Measurements from ENCODE around the gene ACTL8. TPM values are rescaled to one million over a fixed set of nuclear protein-coding genes. Genes with fewer than 3 reads are reported as not detected.

The ACTL8 gene
- total RNA-seq, 1 donor from 2014 or later = not detected

GRCh38 chr1:17777818-17778217 lies 22.7 kb downstream of the ACTL8 start:
- DNase-seq (ENCODE audit: low spot score) = no peak

GRCh38 chr1:17780916-17781315 lies 25.8 kb downstream of the ACTL8 start:
- DNase-seq (ENCODE audit: low spot score) = no peak
- Mint-ChIP-seq H3K27me3 (ENCODE audit: low read depth) (peaks cover 25% of the 10 kb centered on the region), H3K9me3 (ENCODE audit: low read depth) (peaks cover 5% of the 10 kb centered on the region), H3K27ac (ENCODE audit: unreplicated experiment) (no peak overlapping the region), H3K4me1 (ENCODE audit: low read depth) (no peaks in the 10 kb centered on the region), H3K4me3 (ENCODE audit: unreplicated experiment) (no peak overlapping the region), H3K36me3 (ENCODE audit: low read depth) (no peaks in the 10 kb centered on the region)
- TF ChIP-seq, protein P1, sequence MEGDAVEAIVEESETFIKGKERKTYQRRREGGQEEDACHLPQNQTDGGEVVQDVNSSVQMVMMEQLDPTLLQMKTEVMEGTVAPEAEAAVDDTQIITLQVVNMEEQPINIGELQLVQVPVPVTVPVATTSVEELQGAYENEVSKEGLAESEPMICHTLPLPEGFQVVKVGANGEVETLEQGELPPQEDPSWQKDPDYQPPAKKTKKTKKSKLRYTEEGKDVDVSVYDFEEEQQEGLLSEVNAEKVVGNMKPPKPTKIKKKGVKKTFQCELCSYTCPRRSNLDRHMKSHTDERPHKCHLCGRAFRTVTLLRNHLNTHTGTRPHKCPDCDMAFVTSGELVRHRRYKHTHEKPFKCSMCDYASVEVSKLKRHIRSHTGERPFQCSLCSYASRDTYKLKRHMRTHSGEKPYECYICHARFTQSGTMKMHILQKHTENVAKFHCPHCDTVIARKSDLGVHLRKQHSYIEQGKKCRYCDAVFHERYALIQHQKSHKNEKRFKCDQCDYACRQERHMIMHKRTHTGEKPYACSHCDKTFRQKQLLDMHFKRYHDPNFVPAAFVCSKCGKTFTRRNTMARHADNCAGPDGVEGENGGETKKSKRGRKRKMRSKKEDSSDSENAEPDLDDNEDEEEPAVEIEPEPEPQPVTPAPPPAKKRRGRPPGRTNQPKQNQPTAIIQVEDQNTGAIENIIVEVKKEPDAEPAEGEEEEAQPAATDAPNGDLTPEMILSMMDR (IDR thresholded peaks at IDR 0.05) = no peak

More at GRCh38 chr1:17777818-17778217, 22.7 kb downstream of the ACTL8 start:
- H3K4me3 Mint-ChIP-seq (ENCODE audit: unreplicated experiment) = no peak overlapping the region
- no peak overlapping the region for H3K27ac Mint-ChIP-seq (ENCODE audit: unreplicated experiment)
- H3K27me3 Mint-ChIP-seq (ENCODE audit: low read depth) = peaks cover 24% of the 10 kb centered on the region
- no peaks in the 10 kb centered on the region for H3K36me3 Mint-ChIP-seq (ENCODE audit: low read depth)
- H3K4me1 Mint-ChIP-seq (ENCODE audit: low read depth) = no peaks in the 10 kb centered on the region
- H3K9me3 Mint-ChIP-seq (ENCODE audit: low read depth) = peaks cover 5% of the 10 kb centered on the region
- TF ChIP-seq, protein P1 (IDR thresholded peaks at IDR 0.05) = no peak

DNA sequence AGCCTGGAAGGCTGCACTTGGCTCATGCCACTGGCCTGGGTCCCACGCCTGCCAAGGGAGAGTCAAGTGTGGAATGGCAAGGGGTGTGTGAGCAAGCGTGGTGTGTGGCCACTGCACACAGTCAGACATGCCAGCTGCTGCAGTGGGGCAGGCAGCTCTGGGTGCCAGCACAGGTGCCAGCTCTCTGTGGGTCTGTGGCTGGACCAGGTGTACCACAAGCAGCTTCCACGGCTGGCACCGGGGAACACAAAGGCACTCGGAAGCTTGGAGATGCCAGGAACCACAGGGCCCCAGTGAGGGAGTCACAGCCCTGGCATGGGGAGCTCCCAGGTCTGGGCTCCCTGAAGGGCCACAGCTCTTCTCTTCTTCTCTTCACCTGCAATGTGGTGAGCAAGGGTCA lies 34.8 kb downstream of the ACTL8 start:
- no peaks in the 10 kb centered on the region for H3K9me3 Mint-ChIP-seq (ENCODE audit: low read depth)
- H3K27me3 Mint-ChIP-seq (ENCODE audit: low read depth) = peaks cover 36% of the 10 kb centered on the region
- no peak overlapping the region for H3K27ac Mint-ChIP-seq (ENCODE audit: unreplicated experiment)
- TF ChIP-seq, protein P1 (IDR thresholded peaks at IDR 0.05) = no peak
- H3K36me3 Mint-ChIP-seq (ENCODE audit: low read depth) = peaks cover 2% of the 10 kb centered on the region
- H3K4me1 Mint-ChIP-seq (ENCODE audit: low read depth) = no peaks in the 10 kb centered on the region
- no peak overlapping the region for H3K4me3 Mint-ChIP-seq (ENCODE audit: unreplicated experiment)
- DNase-seq (ENCODE audit: low spot score) = no peak

GRCh38 chr1:17790383-17791054 lies 35.4 kb downstream of the ACTL8 start:
- Mint-ChIP-seq H3K27ac (ENCODE audit: unreplicated experiment) (no peak overlapping the region), H3K27me3 (ENCODE audit: low read depth) (peaks cover 37% of the 10 kb centered on the region), H3K4me1 (ENCODE audit: low read depth) (no peaks in the 10 kb centered on the region), H3K9me3 (ENCODE audit: low read depth) (no peaks in the 10 kb centered on the region), H3K4me3 (ENCODE audit: unreplicated experiment) (no peak overlapping the region), H3K36me3 (ENCODE audit: low read depth) (peaks cover 2% of the 10 kb centered on the region)
- DNase-seq (ENCODE audit: low spot score) = no peak
- TF ChIP-seq, protein P1 (IDR thresholded peaks at IDR 0.05) = no peak

GRCh38 chr1:17791055-17791390 lies 35.9 kb downstream of the ACTL8 start:
- no peak overlapping the region for H3K4me3 Mint-ChIP-seq (ENCODE audit: unreplicated experiment)

More at GRCh38 chr1:17791055-17791390, 35.9 kb downstream of the ACTL8 start:
- DNase-seq (ENCODE audit: low spot score) = no peak
- no peaks in the 10 kb centered on the region for H3K9me3 Mint-ChIP-seq (ENCODE audit: low read depth)
- no peak overlapping the region for H3K27ac Mint-ChIP-seq (ENCODE audit: unreplicated experiment)
- no peaks in the 10 kb centered on the region for H3K4me1 Mint-ChIP-seq (ENCODE audit: low read depth)
- TF ChIP-seq, protein P1 (IDR thresholded peaks at IDR 0.05) = no peak
- peaks cover 2% of the 10 kb centered on the region for H3K36me3 Mint-ChIP-seq (ENCODE audit: low read depth)
- peaks cover 37% of the 10 kb centered on the region for H3K27me3 Mint-ChIP-seq (ENCODE audit: low read depth)
